Esophagus squamous epithelium (tissue), 4 donors: ENCODE data around the gene SYNM.

ENCODE experiments used
- POLR2A ChIP-seq, 4 donors: fragments of 450-650 bp; IDR thresholded peaks; one replicate each; pipeline ENCODE4 v1.6.1; 2017; ENCODE audit warnings: antibody characterized with exemption in 4 of 4, mild to moderate bottlenecking in 4 of 4, moderate library complexity in 3 of 4
- TF ChIP-seq, protein P1 (sequence below), 6 experiments: fragments of 450-650 bp in 4 of 6; fragments of 200-600 bp in 2 of 6; sonication (generic) in 2 of 6; IDR thresholded peaks; one replicate each; pipeline ENCODE4 v1.5.1; 2016 to 2019; ENCODE audit warnings: antibody characterized with exemption in 6 of 6, mild to moderate bottlenecking in 4 of 6, moderate library complexity in 4 of 6

DNA sequence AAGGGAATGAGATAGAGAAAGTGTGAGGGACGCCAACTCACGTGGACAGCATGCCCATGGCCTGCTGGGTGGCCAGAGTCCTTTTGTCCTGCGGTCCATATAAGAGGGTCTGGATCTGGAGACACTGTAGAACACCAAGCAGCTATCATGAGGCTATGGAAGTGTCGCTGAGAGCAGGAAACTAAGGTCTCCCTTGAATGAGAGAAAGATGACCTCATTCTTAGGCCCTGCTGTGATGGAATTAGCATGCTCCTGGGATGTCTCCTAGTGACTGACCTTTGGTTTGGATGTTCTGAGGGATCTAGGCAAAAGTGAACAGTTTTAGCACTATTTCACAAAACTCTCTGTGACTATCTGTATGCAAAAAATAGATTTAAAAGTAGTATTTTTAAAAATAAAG, 34.4 kb downstream of the SYNM start:
- no peak for TF ChIP-seq POLR2A (IDR thresholded peaks at IDR 0.05)
- TF ChIP-seq, protein P1, sequence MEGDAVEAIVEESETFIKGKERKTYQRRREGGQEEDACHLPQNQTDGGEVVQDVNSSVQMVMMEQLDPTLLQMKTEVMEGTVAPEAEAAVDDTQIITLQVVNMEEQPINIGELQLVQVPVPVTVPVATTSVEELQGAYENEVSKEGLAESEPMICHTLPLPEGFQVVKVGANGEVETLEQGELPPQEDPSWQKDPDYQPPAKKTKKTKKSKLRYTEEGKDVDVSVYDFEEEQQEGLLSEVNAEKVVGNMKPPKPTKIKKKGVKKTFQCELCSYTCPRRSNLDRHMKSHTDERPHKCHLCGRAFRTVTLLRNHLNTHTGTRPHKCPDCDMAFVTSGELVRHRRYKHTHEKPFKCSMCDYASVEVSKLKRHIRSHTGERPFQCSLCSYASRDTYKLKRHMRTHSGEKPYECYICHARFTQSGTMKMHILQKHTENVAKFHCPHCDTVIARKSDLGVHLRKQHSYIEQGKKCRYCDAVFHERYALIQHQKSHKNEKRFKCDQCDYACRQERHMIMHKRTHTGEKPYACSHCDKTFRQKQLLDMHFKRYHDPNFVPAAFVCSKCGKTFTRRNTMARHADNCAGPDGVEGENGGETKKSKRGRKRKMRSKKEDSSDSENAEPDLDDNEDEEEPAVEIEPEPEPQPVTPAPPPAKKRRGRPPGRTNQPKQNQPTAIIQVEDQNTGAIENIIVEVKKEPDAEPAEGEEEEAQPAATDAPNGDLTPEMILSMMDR (IDR thresholded peaks at IDR 0.05), result no peak
